Mucosa of rectum (tissue), 2 donors: ENCODE results near the gene IL37.
"Not testable (repeated sequence)": the region's sequence is repeated elsewhere in the genome, so short reads cannot be mapped to it uniquely, and the experiment has no call there.

Experiments used
- H3K27ac ChIP-seq, 2 donors: one replicate each; pipeline ENCODE4 v1.7.0; 2013; ENCODE audit warnings: inconsistent platforms in 2 of 2, low read depth in 2 of 2, low read length in 2 of 2
- H3K27me3 ChIP-seq, 2 donors: one replicate each; pipeline ENCODE4 v1.7.0; 2013; ENCODE audit warnings: low read length in 2 of 2; ENCODE audit not compliant: control insufficient read depth in 2 of 2, insufficient read depth in 2 of 2
- H3K36me3 ChIP-seq, 2 donors: one replicate each; pipeline ENCODE4 v1.7.0; 2013; ENCODE audit warnings: low read length in 2 of 2; ENCODE audit not compliant: control insufficient read depth in 2 of 2, insufficient read depth in 2 of 2
- H3K4me1 ChIP-seq, 2 donors: one replicate each; pipeline ENCODE4 v1.7.0; 2013; ENCODE audit warnings: low read length in 2 of 2, mild to moderate bottlenecking in 1 of 2; ENCODE audit not compliant: control insufficient read depth in 2 of 2, insufficient read depth in 2 of 2
- H3K4me3 ChIP-seq, 2 donors: one replicate each; pipeline ENCODE4 v1.7.0; 2013; ENCODE audit warnings: low read length in 2 of 2
- H3K9ac ChIP-seq, 2 donors: one replicate each; pipeline ENCODE4 v1.7.0; 2013; ENCODE audit warnings: low read length in 2 of 2, low read depth in 1 of 2, mild to moderate bottlenecking in 1 of 2
- H3K9me3 ChIP-seq, 2 donors: one replicate each; pipeline ENCODE4 v1.7.0; 2013; ENCODE audit warnings: low read length in 2 of 2; ENCODE audit not compliant: control insufficient read depth in 2 of 2
- donor health status: healthy.
- donor health status: Normal muscosa, but diverticular disease.

IL37 gene

DNA sequence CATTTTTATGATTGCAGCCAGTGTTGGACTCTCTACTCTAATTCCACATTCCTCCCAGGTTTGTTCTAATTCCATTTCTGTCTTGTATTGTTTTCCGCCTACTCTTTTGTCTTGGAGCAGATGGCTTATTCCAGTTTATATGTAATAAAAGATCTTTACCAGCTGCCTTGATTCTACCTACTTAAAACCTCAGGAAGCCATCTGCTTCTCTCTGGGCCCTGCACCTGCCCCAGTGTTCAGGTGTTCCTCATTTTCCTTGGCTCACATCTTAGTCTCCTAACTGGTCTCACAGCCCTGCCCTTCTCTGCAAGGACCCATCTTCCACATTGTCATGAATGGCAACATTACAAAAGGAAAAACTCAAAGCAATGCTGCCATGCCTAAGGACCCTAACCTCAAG is 21.0 kb upstream of the IL37 start:
- Histone ChIP-seq H3K27me3 (no peaks in the 10 kb centered on the region), H3K9me3 (no peaks in the 10 kb centered on the region), H3K4me1 (no peaks in the 10 kb centered on the region), H3K27ac (peak overlapping the region in 1 of 2 donors; percentile 44), H3K4me3 (no peak overlapping the region), H3K36me3 (no peaks in the 10 kb centered on the region), H3K9ac (no peak overlapping the region)

DNA sequence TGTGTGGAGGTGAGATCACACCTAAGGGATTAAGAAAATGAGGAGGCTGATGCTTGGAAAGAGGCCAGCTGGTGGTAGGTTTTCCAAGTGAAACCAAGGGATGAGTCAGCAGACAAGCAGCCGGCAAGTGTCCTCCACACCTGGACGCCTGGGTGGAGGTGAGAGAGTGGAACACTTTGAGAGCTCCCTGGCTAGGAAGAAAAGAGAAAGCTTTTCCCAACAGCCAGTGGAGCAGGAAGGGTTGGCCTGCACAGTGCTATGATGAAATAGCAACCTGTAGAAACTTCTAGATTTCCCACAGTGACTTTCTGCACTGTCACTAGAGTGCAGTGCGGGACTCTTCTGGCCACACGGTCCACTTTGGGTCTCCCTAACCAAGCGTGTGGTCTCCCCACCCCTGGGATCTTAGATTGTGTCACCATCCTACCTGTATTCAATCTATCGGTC is 19.6 kb upstream of the IL37 start:
- no peaks in the 10 kb centered on the region for H3K27me3 ChIP-seq
- H3K4me3 ChIP-seq: no peak overlapping the region
- H3K27ac ChIP-seq: peak overlapping the region in 1 of 2 donors; percentile 4
- H3K36me3 ChIP-seq: no peaks in the 10 kb centered on the region
- H3K9me3 ChIP-seq: no peaks in the 10 kb centered on the region
- H3K9ac ChIP-seq: no peak overlapping the region
- H3K4me1 ChIP-seq: no peaks in the 10 kb centered on the region

DNA sequence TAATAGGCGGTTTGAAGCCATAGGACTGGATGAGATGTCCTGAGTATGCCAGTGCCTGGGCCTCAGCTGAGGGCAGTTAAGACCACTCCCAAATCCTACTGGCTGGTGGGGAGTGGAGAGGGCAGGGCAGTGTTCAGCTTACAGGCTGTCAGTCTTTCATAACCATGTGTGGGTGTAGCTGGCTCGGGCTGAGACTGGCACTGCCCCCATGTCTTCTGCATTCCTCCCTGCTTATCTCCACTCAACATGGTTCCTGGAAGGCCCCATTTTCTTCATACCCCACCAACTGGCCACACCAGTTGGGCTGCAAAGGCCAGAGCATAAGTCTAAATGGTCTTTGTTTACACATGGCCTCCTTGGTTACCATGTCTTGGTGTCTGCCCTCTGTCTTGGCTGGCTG is 17.2 kb upstream of the IL37 start:
- Histone ChIP-seq H3K9ac (no peak overlapping the region), H3K4me3 (no peak overlapping the region), H3K36me3 (no peaks in the 10 kb centered on the region), H3K4me1 (peaks cover 0 to 4% of the 10 kb centered on the region in 2 donors), H3K27me3 (no peaks in the 10 kb centered on the region), H3K9me3 (no peaks in the 10 kb centered on the region), H3K27ac (no peak overlapping the region)

DNA sequence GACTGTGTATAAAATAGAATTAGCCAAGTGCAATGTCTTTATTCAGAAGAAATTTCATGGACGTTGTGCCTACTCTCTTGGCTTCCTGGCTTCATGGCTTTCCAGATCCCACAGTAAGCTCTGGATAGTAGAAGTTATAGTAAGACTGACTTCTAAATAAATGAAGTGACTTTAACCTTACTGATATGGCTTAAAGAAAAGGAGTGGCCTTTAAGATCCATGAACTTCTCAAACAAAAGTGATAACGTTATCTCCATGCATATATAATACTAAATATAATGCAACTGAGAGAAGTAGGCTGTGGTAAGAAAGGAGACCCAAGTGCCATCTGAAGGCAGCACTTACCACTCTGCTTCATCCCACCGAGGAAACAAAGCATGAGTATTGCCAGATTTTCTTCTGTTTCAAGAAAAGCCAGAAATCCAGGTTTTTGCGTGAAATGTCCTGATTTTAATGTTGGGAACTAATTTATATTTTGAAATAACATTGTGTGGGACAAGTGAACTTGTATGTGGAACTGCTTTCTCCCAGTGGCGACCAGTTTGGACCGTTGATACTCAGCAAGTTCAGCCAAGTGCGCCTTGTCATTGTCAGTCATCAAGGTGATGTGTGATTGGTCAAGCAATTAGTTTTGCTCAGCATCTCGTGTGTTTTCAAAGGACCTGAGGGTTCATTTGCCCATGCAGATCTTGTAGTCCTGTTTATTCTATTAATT is 13.9 kb upstream of the IL37 start:
- Histone ChIP-seq H3K27ac (no peak overlapping the region), H3K27me3 (no peaks in the 10 kb centered on the region), H3K4me1 (peaks cover 0 to 5% of the 10 kb centered on the region in 2 donors), H3K4me3 (no peak overlapping the region), H3K9me3 (no peaks in the 10 kb centered on the region), H3K36me3 (no peaks in the 10 kb centered on the region), H3K9ac (no peak overlapping the region)

DNA sequence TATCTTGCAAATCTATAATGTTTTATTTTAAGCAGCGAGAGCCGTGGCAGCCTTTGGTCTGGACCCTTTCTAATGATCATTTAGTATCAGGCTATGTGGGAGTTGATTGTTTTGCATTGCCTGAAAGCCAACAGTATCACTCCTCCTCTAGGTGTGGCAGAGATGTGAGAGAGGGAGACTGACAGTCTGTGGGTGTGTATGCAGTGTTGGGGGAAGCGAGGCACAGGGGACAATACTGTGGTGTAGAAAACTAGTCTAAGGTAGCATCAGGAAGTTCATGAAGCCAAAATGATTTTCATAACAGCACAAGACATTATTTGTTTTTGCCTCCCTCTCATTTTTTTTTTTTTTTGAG is 13.4 kb upstream of the IL37 start:
- Histone ChIP-seq H3K36me3 (no peaks in the 10 kb centered on the region), H3K4me3 (no peak overlapping the region), H3K27me3 (no peaks in the 10 kb centered on the region), H3K27ac (no peak overlapping the region), H3K4me1 (peaks cover 0 to 6% of the 10 kb centered on the region in 2 donors), H3K9ac (no peak overlapping the region), H3K9me3 (no peaks in the 10 kb centered on the region)

DNA sequence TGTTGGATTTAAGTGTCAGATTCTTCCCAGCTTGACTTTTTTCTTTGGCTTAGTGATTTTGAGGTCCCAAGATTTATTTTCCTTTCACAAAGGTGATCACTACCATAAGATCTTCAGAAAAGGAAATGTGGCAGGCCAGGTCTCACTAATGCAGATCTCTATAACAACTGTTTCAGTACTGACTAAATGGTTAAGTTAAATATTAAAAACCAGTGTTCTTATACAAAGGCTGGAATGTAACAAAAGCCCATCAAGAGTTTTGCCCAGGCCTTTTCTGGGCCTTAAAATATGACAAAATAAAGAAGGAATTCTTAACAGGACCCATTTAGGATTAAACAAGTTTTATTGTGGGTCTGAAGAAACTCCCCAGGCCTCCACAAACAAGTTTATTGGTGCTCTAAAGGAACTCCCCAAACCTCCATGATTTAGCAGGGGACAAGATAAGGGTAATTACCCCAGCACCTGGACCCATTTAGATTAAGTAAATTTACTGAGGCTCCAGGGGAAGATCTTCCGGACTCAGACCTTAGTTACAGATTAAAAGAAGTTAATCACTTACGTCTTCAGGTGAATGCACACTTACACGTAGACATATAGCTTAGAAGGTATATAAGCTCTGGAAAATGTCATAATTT is 9.4 kb upstream of the IL37 start:
- not testable (repeated sequence) for H3K4me3 ChIP-seq, H3K4me1 ChIP-seq, H3K9me3 ChIP-seq, H3K9ac ChIP-seq, H3K36me3 ChIP-seq, H3K27me3 ChIP-seq
- peak overlapping the region; percentile 2 to 63 for H3K27ac ChIP-seq

DNA sequence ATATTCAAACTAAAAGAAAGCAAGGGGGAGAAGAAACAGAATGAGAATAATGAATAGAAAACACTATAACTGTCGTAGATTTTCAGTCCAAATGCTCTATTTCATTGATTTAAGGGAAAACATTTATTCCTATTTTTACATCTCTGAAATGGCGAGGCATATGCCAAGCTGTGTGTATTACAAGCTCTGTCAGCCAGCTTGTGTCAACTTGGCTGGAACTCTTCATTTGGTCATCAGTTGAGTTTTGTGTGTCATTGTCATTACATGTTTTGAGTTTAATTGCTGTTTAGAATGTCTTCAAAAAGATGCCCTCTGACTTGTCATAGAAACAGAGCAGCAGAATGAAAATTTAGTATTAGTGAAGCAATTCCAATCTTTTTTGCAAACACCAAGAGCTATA is 8.1 kb upstream of the IL37 start:
- H3K27ac ChIP-seq: no peak overlapping the region
- H3K36me3 ChIP-seq: no peaks in the 10 kb centered on the region
- no peak overlapping the region for H3K4me3 ChIP-seq
- H3K27me3 ChIP-seq: no peaks in the 10 kb centered on the region
- no peaks in the 10 kb centered on the region for H3K9me3 ChIP-seq
- no peak overlapping the region for H3K9ac ChIP-seq
- H3K4me1 ChIP-seq: peaks cover 0 to 2% of the 10 kb centered on the region in 2 donors

DNA sequence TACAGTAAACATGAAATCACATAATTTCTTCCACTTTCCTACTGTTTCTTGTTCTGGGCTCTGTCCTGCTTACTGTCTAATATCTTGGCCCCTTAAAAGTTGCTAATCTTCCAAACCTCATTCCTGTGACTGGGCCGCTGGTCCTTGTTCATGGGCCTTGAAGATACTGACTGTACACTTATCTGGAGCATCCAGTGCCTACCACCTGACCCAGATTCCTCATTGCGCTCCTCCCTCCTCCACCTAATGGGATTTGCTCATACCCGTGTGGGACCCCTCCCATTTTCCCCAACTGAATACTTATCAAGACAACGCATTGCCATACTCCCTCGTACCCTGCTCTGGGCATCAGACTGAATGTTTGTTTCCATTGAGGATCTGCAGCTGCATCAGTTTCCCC is 6.1 kb upstream of the IL37 start:
- H3K4me3 ChIP-seq: no peak overlapping the region
- H3K27me3 ChIP-seq: no peaks in the 10 kb centered on the region
- H3K27ac ChIP-seq: no peak overlapping the region
- H3K36me3 ChIP-seq: no peaks in the 10 kb centered on the region
- no peaks in the 10 kb centered on the region for H3K9me3 ChIP-seq
- H3K9ac ChIP-seq: no peak overlapping the region
- peaks cover 0 to 2% of the 10 kb centered on the region in 2 donors for H3K4me1 ChIP-seq

DNA sequence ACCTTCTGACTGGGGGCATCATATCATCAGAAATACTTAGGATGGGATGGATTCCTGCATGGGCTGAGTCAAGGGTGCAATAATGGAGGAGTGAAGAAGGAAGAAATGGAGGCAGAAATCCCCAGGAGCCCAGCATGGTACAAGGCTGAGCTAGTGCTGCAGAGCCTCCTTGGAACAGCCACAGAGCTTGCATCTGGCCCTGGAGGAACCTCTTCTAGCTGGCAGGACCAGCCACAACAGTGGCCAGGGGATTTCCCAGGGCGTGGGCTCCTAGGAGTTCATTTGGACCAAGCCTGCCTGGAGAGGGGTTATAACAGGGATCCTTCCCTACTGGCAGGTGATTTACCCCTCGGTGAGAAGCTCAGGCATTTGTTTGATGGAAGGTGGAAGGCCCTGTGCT is 4.7 kb upstream of the IL37 start:
- no peak overlapping the region for H3K4me3 ChIP-seq
- no peak overlapping the region for H3K9ac ChIP-seq
- H3K36me3 ChIP-seq: no peaks in the 10 kb centered on the region
- H3K4me1 ChIP-seq: peaks cover 0 to 2% of the 10 kb centered on the region in 2 donors
- no peaks in the 10 kb centered on the region for H3K27me3 ChIP-seq
- H3K27ac ChIP-seq: no peak overlapping the region
- no peaks in the 10 kb centered on the region for H3K9me3 ChIP-seq

DNA sequence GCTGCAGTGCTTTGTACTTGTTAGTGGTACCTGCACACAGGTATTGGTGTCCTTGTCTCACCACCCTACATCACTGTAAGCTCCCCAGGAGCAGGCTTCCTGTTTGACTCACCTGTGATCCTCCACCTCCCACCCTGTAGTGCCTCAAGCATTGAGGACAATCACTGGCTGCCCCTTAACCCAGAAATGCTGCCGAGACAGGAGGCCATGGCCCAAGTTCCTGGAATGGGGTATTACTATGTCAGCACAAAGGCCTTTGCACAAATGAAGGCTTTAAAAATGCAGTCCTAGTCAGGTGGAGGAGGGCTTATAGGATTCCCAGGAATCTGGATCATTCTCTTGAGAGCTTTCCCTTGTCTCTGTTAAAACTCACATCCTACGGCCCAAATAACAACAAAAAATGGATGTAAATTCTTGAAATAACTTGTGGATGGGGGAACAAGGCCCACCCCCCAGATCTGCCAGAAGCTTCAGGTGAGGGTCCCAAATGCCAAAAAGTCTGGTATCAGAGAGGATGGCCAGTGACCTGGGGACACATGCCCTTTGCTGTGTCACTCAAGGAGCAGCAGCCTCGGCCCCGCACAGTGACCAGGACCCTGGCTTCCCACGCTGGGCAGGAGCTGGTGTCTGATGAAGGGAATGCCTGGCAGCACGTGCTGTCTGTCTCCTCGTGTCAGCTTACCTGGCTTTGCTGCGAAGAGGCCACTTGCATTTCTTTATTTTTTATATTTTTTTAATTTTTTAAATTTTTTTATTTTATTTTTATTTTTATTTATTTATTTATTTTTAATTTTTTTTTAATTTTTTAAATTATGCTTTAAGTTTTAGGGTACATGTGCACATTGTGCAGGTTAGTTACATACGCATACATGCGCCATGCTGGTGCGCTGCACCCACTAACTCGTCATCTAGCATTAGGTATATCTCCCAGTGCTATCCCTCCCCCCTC is 3.7 kb upstream of the IL37 start:
- no peaks in the 10 kb centered on the region for H3K4me1 ChIP-seq

More for the DNA sequence above, 3.7 kb upstream of the IL37 start:
- Histone ChIP-seq H3K27me3 (no peaks in the 10 kb centered on the region), H3K36me3 (no peaks in the 10 kb centered on the region), H3K9ac (no peak overlapping the region), H3K4me3 (no peak overlapping the region), H3K9me3 (no peaks in the 10 kb centered on the region), H3K27ac (no peak overlapping the region)
